Trophoblast cell (in vitro differentiated cells and primary cell): ENCODE measurements around the gene TP53I13.

Experiments
- DNase-seq, 2 donors: peaks; one replicate each; pipeline ENCODE4 v3.0.0-alpha.2; 2016
- H2AFZ ChIP-seq: 2 replicates; pipeline ENCODE4 v1.6.1; 2013; ENCODE audit warnings: low read length, moderate library complexity, mild to moderate bottlenecking; ENCODE audit not compliant: insufficient read depth, poor library complexity
- H2AK5ac ChIP-seq: 2 replicates; pipeline ENCODE4 v1.6.1; 2013; ENCODE audit warnings: mild to moderate bottlenecking, low read length
- H2BK120ac ChIP-seq: 2 replicates; pipeline ENCODE4 v1.6.1; 2013; ENCODE audit warnings: low read length, mild to moderate bottlenecking, moderate library complexity; ENCODE audit not compliant: insufficient read depth, poor library complexity
- H2BK12ac ChIP-seq: 2 replicates; pipeline ENCODE4 v1.6.1; 2013; ENCODE audit warnings: mild to moderate bottlenecking, low read length, moderate library complexity
- H2BK5ac ChIP-seq: 2 replicates; pipeline ENCODE4 v1.6.1; 2013; ENCODE audit warnings: low read length, low read depth, moderate library complexity, mild to moderate bottlenecking; ENCODE audit not compliant: poor library complexity
- H3K14ac ChIP-seq: 2 replicates; pipeline ENCODE4 v1.6.1; 2013; ENCODE audit warnings: mild to moderate bottlenecking, low read length
- H3K18ac ChIP-seq: 2 replicates; pipeline ENCODE4 v1.6.1; 2013; ENCODE audit warnings: mild to moderate bottlenecking, low read length
- H3K23ac ChIP-seq: 2 replicates; pipeline ENCODE4 v1.6.1; 2013; ENCODE audit warnings: low read length
- H3K27ac ChIP-seq: 2 replicates; pipeline ENCODE4 v1.5.1; 2013; ENCODE audit warnings: low read depth, mild to moderate bottlenecking, inconsistent platforms, low read length, moderate library complexity
- H3K27me3 ChIP-seq: 2 replicates; pipeline ENCODE4 v1.6.1; 2013; ENCODE audit warnings: inconsistent platforms, mild to moderate bottlenecking, low read length, moderate library complexity; ENCODE audit not compliant: insufficient read depth
- H3K36me3 ChIP-seq, 2 experiments: 1 replicate in 1 of 2; 2 replicates in 1 of 2; pipeline ENCODE4 v1.6.1; 2013; ENCODE audit warnings: low read length in 2 of 2, mild to moderate bottlenecking in 2 of 2, moderate library complexity in 1 of 2; ENCODE audit not compliant: insufficient read depth in 2 of 2, control insufficient read depth in 1 of 2
- H3K4ac ChIP-seq: 2 replicates; pipeline ENCODE4 v1.6.1; 2013; ENCODE audit warnings: low read depth, mild to moderate bottlenecking, low read length, moderate library complexity
- H3K4me1 ChIP-seq, 2 experiments: 1 replicate in 1 of 2; 2 replicates in 1 of 2; pipeline ENCODE4 v1.6.1; 2013; ENCODE audit warnings: low read length in 2 of 2, mild to moderate bottlenecking in 2 of 2, moderate library complexity in 1 of 2; ENCODE audit not compliant: insufficient read depth in 2 of 2, control insufficient read depth in 1 of 2
- H3K4me2 ChIP-seq: 2 replicates; pipeline ENCODE4 v1.6.1; 2013; ENCODE audit warnings: inconsistent platforms, mild to moderate bottlenecking, low read length, moderate library complexity
- H3K4me3 ChIP-seq: 2 replicates; pipeline ENCODE4 v1.5.1; 2013; ENCODE audit warnings: mild to moderate bottlenecking, low read depth, low read length, inconsistent platforms
- H3K79me1 ChIP-seq: one replicate; pipeline ENCODE4 v1.6.1; 2013; ENCODE audit warnings: low read length
- H3K79me2 ChIP-seq: 2 replicates; pipeline ENCODE4 v1.6.1; 2013; ENCODE audit warnings: low read length, mild to moderate bottlenecking; ENCODE audit not compliant: control insufficient read depth, insufficient read depth, poor library complexity
- H3K9ac ChIP-seq: 2 replicates; pipeline ENCODE4 v1.6.1; 2013; ENCODE audit warnings: mild to moderate bottlenecking, low read length
- H3K9me3 ChIP-seq: 2 replicates; pipeline ENCODE4 v1.6.1; 2013; ENCODE audit warnings: low read depth, mild to moderate bottlenecking, control low read depth, inconsistent platforms, low read length; ENCODE audit not compliant: insufficient read depth
- H4K12ac ChIP-seq: 2 replicates; pipeline ENCODE4 v1.6.1; 2013; ENCODE audit warnings: low read depth, mild to moderate bottlenecking, low read length, moderate library complexity
- H4K8ac ChIP-seq: 2 replicates; pipeline ENCODE4 v1.6.1; 2013; ENCODE audit warnings: low read depth, mild to moderate bottlenecking, low read length, moderate library complexity
- H4K91ac ChIP-seq: one replicate; pipeline ENCODE4 v1.6.1; 2013; ENCODE audit warnings: low read depth, mild to moderate bottlenecking, low read length, moderate library complexity
- WGBS: extraction: QIAGEN DNeasy Blood & Tissue Kit; methylation state at CpG from one replicate; pipeline ENCODE4 v1.1.7; 2013; ENCODE audit warnings: missing lambda C conversion rate; ENCODE audit not compliant: insufficient read length, insufficient coverage; ENCODE audit errors: extremely low coverage; 5-methylcytosine and 5-hydroxymethylcytosine counted together

TP53I13 gene

GRCh38 chr17:29608986-29609385 lies 40.5 kb downstream of the TP53I13 start:
- H4K12ac ChIP-seq: no peak overlapping the region
- H2AFZ ChIP-seq: no peak overlapping the region
- no peak overlapping the region for H2AK5ac ChIP-seq
- no peak for DNase-seq
- no peaks in the 10 kb centered on the region for H3K27me3 ChIP-seq
- H3K14ac ChIP-seq: no peak overlapping the region
- H3K4me2 ChIP-seq: no peak overlapping the region
- peaks cover 11% of the 10 kb centered on the region for H3K9me3 ChIP-seq
- H3K23ac ChIP-seq: no peak overlapping the region
- no peaks in the 10 kb centered on the region for H3K79me2 ChIP-seq
- WGBS: no CpG with 5 or more reads among the region's 15 CpGs
- H3K9ac ChIP-seq: no peak overlapping the region
- H2BK12ac ChIP-seq: no peak overlapping the region
- peaks cover 0 to 8% of the 10 kb centered on the region in 2 experiments for H3K4me1 ChIP-seq
- no peak overlapping the region for H3K27ac ChIP-seq
- no peak overlapping the region for H3K18ac ChIP-seq
- H4K8ac ChIP-seq: no peak overlapping the region
- H4K91ac ChIP-seq: no peak overlapping the region
- H3K4ac ChIP-seq: no peak overlapping the region
- no peaks in the 10 kb centered on the region for H3K36me3 ChIP-seq
- H3K79me1 ChIP-seq: peaks cover 1% of the 10 kb centered on the region
- H2BK120ac ChIP-seq: no peak overlapping the region
- H3K4me3 ChIP-seq: no peak overlapping the region
- no peak overlapping the region for H2BK5ac ChIP-seq

GRCh38 chr17:29610395-29610794 lies 41.9 kb downstream of the TP53I13 start:
- H3K4me2 ChIP-seq: no peak overlapping the region
- H3K4ac ChIP-seq: no peak overlapping the region
- H3K9me3 ChIP-seq: peaks cover 11% of the 10 kb centered on the region
- no peak overlapping the region for H2BK12ac ChIP-seq
- WGBS: no CpG with 5 or more reads among the region's 3 CpGs
- no peaks in the 10 kb centered on the region for H3K36me3 ChIP-seq
- H2BK120ac ChIP-seq: no peak overlapping the region
- no peaks in the 10 kb centered on the region for H3K27me3 ChIP-seq
- H3K79me2 ChIP-seq: no peaks in the 10 kb centered on the region
- H3K79me1 ChIP-seq: peaks cover 1% of the 10 kb centered on the region
- no peak overlapping the region for H2BK5ac ChIP-seq
- peaks cover 0 to 10% of the 10 kb centered on the region in 2 experiments for H3K4me1 ChIP-seq
- no peak overlapping the region for H2AK5ac ChIP-seq
- no peak overlapping the region for H3K23ac ChIP-seq
- no peak overlapping the region for H3K14ac ChIP-seq
- H3K18ac ChIP-seq: no peak overlapping the region
- H3K9ac ChIP-seq: no peak overlapping the region
- no peak overlapping the region for H2AFZ ChIP-seq
- H4K12ac ChIP-seq: no peak overlapping the region
- no peak overlapping the region for H3K27ac ChIP-seq
- no peak overlapping the region for H3K4me3 ChIP-seq
- H4K91ac ChIP-seq: no peak overlapping the region
- no peak for DNase-seq
- H4K8ac ChIP-seq: no peak overlapping the region

DNA sequence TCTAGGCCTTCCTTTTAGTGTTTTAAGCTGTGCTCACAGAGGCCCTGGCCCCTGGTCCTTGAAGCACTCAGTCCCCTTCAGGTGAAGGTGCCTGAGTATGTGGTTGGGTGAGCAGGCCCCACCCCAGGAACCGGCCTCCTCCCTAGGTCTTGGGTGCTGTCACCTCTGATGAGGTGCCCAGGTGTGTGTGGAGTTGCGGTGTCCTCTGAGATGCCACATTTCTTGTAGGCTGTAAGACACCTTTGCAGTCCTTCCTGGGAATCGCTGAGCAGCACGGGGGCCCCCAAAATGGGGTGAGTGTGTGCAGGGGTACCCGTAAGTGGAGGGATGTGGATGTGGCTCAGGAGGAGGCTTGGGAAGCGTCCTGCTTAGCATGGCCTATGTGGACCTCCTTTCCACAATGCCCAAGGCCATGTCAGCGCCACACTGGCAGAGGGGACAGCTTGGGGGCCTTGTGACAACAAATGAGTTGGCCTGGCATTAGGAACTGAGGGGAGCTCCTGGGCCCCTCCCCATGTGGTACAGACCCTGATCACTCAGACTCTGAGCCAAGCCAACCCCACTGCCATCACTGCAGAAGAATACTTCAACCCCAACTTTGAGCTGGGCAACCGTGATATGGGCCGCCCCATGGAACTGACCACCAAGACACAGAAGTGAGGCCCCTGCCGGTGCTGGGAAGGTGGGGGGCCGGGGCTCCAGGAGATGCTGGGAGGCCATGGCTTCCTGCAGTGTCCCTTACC lies 43.0 kb downstream of the TP53I13 start:
- Histone ChIP-seq H2BK5ac (no peak overlapping the region), H3K23ac (no peak overlapping the region), H4K12ac (no peak overlapping the region), H3K79me2 (no peaks in the 10 kb centered on the region), H3K4ac (no peak overlapping the region), H3K36me3 (no peaks in the 10 kb centered on the region), H3K14ac (no peak overlapping the region), H2BK12ac (no peak overlapping the region), H2BK120ac (no peak overlapping the region), H2AFZ (no peak overlapping the region), H3K79me1 (peaks cover 1% of the 10 kb centered on the region), H4K91ac (no peak overlapping the region), H3K18ac (no peak overlapping the region), H3K4me1 (peaks cover 7 to 17% of the 10 kb centered on the region in 2 experiments), H3K27me3 (peaks cover 8% of the 10 kb centered on the region), H3K9me3 (peaks cover 13% of the 10 kb centered on the region), H3K9ac (no peak overlapping the region), H3K4me2 (no peak overlapping the region), H3K27ac (no peak overlapping the region), H3K4me3 (no peak overlapping the region), H4K8ac (no peak overlapping the region), H2AK5ac (no peak overlapping the region)
- DNase-seq: no peak
- WGBS: no CpG with 5 or more reads among the region's 11 CpGs

GRCh38 chr17:29612094-29612403 lies 43.5 kb downstream of the TP53I13 start:
- no peak overlapping the region for H3K4me3 ChIP-seq
- H4K8ac ChIP-seq: no peak overlapping the region
- no peak overlapping the region for H2AFZ ChIP-seq
- no peak overlapping the region for H3K9ac ChIP-seq
- no peak overlapping the region for H2BK5ac ChIP-seq
- WGBS: no CpG with 5 or more reads among the region's 12 CpGs
- no peak overlapping the region for H3K23ac ChIP-seq
- no peak overlapping the region for H2AK5ac ChIP-seq
- no peak overlapping the region for H2BK12ac ChIP-seq
- no peak overlapping the region for H3K18ac ChIP-seq
- no peak overlapping the region for H4K12ac ChIP-seq
- peaks cover 9 to 18% of the 10 kb centered on the region in 2 experiments for H3K4me1 ChIP-seq
- H3K36me3 ChIP-seq: no peaks in the 10 kb centered on the region
- no peaks in the 10 kb centered on the region for H3K79me2 ChIP-seq
- no peak overlapping the region for H2BK120ac ChIP-seq
- H3K14ac ChIP-seq: no peak overlapping the region
- no peak overlapping the region for H4K91ac ChIP-seq
- H3K4ac ChIP-seq: no peak overlapping the region
- peaks cover 12% of the 10 kb centered on the region for H3K27me3 ChIP-seq
- peaks cover 13% of the 10 kb centered on the region for H3K9me3 ChIP-seq
- no peak overlapping the region for H3K4me2 ChIP-seq
- H3K27ac ChIP-seq: no peak overlapping the region
- H3K79me1 ChIP-seq: peaks cover 1% of the 10 kb centered on the region
- DNase-seq: peak in 1 of 2 donors; percentile 58
